NCI-H1436 treated with DMSO at 0.1 percent for 48 hours (cell line): ENCODE results near the gene IFFO2.

ENCODE experiments used
- DNase-seq: peaks from one replicate; lab custom pipeline; 2025; lab: John Stamatoyannopoulos, UW

Gene IFFO2

GRCh38 chr1:18936814-18937481, 19.5 kb downstream of the IFFO2 start:
- DNase-seq: no peak

GRCh38 chr1:18936471-18936813, 20.0 kb downstream of the IFFO2 start:
- DNase-seq: no peak

GRCh38 chr1:18934205-18935000, 22.1 kb downstream of the IFFO2 start:
- DNase-seq: no peak

- DNase-seq: no peak
These were observed 23.6 kb downstream of the IFFO2 start for GRCh38 chr1:18932879-18933278.

- no peak for DNase-seq
These were observed 24.1 kb downstream of the IFFO2 start for GRCh38 chr1:18932387-18932786.

GRCh38 chr1:18931730-18932129, 24.7 kb downstream of the IFFO2 start:
- no peak for DNase-seq

- DNase-seq: no peak
These were observed 26.8 kb downstream of the IFFO2 start for GRCh38 chr1:18929686-18930085.

- no peak for DNase-seq
These were observed 27.5 kb downstream of the IFFO2 start for GRCh38 chr1:18928985-18929384.

- no peak for DNase-seq
These were observed 28.1 kb downstream of the IFFO2 start for GRCh38 chr1:18928406-18928805.

GRCh38 chr1:18927654-18928272, 28.7 kb downstream of the IFFO2 start:
- no peak for DNase-seq

GRCh38 chr1:18927082-18927653, 29.3 kb downstream of the IFFO2 start:
- no peak for DNase-seq

- no peak for DNase-seq
These were observed 30.0 kb downstream of the IFFO2 start for GRCh38 chr1:18926315-18927081.

- no peak for DNase-seq
These were observed 31.2 kb downstream of the IFFO2 start for GRCh38 chr1:18925279-18925678.

GRCh38 chr1:18924221-18924691, 32.2 kb downstream of the IFFO2 start:
- DNase-seq: no peak

GRCh38 chr1:18923756-18924211, 32.7 kb downstream of the IFFO2 start:
- DNase-seq: no peak

GRCh38 chr1:18922848-18923755, 33.4 kb downstream of the IFFO2 start:
- DNase-seq: no peak

GRCh38 chr1:18922319-18922726, 34.2 kb downstream of the IFFO2 start:
- no peak for DNase-seq

- DNase-seq: no peak
These were observed 34.8 kb downstream of the IFFO2 start for GRCh38 chr1:18921516-18922251.

GRCh38 chr1:18920931-18921330, 35.5 kb downstream of the IFFO2 start:
- DNase-seq: no peak

GRCh38 chr1:18919956-18920355, 36.5 kb downstream of the IFFO2 start:
- no peak for DNase-seq
